GM19372 (cell line): ENCODE results near the gene PCDH8.
"Not testable (repeated sequence)": the region's sequence is repeated elsewhere in the genome, so short reads cannot be mapped to it uniquely, and the experiment has no call there.

Experiments
- ATAC-seq: cut with Tn5 transposase; IDR thresholded peaks from one replicate; pipeline ENCODE4 v1.9.1; 2021; ENCODE audit warnings: mild to moderate bottlenecking, low read depth, moderate library complexity; ENCODE audit not compliant: unreplicated experiment

The PCDH8 gene

DNA sequence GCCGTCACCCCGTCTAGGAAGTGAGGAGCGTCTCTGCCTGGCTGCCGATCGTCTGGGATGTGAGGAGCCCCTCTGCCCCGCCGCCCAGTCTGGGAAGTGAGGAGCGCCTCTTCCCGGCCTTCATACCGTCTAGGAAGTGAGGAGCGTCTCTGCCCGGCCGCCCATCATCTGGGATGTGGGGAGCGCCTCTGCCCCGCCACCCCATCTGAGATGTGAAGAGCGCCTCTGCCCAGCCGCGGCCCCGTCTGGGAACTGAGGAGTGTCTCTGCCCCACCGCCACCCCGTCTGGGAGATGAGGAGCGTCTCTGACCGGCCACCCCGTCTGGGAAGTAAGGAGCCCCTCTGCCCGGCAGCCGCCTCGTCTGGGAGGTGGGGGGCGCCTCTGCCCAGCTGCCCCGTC lies 30.6 kb downstream of the PCDH8 start:
- ATAC-seq, result not testable (repeated sequence)

DNA sequence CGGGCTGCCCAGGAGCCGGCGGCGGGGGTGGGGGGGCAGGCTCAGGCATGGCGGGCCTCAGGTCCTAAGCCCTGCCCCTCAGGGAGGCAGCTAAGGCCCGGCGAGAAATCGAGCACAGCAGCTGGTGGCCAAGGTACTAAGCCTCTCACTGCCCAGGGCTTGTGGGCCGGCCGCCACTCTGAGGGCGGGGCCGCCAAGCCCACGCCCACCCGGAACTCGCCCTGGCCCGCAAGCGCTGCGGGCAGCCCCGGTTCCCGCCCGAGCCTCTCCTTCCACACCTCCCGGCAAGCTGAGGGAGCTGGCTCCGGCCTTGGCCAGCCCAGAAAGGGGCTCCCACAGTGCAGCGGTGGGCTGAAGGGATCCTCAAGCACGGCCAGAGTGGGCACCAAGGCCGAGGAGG lies 33.1 kb downstream of the PCDH8 start:
- no peak for ATAC-seq

DNA sequence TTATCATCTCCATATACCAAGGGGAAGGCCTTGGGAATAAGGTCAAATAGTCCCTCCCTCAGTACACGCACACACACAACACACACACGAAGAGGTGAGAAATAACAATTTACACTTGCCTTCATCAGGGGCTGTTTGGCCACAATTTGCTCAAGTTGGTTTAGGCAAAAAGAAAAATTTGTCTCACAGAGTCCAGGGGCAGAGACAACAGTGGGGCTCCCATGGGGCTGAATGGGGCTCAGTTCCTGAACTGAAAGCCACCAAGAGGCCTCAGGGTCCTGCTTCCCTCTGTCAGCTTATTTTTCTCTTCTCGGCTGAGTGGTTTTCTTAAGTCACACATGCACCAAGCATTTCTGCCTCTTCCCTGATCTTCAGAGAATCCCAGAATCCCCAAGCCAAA lies 35.5 kb downstream of the PCDH8 start:
- ATAC-seq, result no peak

DNA sequence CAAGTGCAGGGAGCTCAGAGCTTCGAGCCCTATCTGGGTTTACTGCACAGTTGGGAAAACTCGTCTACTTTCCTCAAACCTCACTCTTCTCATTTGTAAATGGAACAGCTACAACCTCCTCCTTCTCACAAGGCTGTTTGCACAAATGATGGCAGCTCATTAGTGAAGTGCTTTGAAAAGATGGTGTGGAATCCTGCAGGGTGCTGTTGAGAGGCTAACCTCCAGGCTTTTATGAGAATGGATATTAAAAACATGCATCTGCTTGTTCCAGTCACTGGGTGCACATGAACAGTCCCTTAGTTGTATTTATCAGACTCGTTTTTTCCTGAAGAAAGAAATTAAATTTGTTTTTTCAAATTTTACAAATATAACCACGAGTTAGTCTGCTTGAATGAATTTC lies 36.6 kb downstream of the PCDH8 start:
- ATAC-seq, result no peak

DNA sequence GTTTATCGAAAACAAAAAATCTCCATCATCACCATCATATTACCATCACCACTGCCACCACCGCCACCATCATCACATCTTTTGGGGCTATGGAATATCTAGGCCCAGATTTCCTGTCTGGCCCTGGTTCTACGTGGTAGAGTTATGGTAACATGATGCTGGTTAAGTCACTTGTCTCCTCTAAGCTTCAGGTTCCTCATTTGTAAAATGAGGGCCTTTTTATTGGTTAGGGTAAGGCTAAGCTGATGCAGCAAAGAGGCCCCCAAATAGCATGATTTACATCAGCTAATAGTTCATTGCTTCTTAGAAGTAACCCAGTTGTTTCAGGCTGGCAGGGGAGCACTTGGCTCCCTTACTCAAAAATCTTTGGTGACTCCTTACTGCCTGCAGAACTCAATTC lies 37.9 kb downstream of the PCDH8 start:
- ATAC-seq, result no peak

DNA sequence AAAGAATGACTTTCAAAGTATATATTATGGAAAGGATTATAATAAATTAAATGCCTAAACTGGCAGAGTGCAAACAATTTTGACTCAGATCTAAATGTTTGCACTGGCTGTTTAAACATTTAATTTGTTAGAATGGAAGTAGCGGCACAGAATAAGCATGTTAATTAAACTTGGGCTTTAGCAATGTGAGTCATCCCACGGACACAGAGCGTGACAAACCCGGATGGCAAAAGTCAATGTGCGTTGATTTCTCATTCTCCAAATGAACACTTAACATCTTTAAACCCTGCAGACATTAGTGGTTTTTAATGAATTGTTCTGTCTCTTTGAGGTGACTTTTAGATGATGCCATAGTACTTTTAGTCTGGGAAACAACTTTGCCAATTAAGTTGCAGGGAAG lies 38.4 kb downstream of the PCDH8 start:
- ATAC-seq, result no peak

DNA sequence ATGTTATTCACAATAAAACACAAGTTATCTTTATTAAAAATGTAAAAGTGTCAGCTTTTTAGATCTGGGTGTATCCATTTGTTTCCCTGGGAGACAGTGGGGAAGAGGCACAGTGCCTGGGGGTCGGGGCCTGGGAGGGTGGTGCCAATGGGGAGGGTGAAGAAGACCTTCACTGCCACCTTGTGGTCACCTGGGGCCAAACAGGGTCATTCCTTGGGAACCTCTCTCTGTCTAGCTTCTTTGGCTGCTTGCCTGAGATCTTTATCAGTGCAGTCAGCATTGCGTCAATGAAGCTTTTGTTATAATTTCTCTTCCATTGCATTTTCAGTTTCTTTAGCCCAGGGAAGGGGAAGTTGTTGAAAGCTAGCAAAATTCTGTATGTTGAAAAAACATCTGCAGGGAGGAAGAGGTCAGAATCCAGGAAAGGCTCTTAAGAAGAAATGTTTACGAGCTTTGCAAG lies 39.1 kb downstream of the PCDH8 start:
- ATAC-seq, result peak; percentile 67

DNA sequence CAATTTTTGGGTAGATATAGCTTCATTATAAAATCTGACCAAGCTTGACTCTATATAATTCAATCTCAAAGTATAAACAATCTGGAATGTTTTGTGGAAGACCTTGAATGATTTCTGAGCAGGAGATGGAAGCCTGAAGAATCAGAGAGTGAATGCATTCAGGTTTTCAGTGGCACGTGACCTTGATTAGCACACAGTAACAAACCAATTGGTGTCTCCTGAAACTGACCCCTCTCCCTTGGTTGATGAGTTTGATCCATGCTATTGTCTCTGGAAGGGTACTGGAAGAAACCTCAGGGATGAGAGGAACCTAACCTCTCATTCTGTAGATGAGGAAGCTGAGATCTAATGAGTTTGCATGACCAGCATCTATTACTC lies 39.6 kb downstream of the PCDH8 start:
- no peak for ATAC-seq

DNA sequence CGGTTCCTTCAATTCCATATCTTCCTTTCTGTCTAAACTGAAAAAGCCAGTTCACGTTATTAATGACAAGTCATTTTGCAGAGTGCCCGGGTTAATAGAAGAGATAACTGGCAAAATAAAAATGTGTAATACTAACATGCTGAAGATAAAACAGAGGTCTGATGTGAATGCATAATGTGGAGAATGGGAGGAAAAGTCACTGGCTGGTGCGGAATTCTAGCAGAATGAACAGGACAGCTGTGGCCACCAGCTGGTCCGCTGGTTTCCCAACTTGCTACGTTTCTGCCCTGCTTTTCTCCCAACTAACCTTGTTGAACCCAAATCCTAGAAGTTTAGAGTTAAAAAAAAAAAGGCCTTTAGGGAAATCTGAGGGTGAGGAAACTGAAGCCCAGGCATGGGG lies 42.4 kb downstream of the PCDH8 start:
- no peak for ATAC-seq

DNA sequence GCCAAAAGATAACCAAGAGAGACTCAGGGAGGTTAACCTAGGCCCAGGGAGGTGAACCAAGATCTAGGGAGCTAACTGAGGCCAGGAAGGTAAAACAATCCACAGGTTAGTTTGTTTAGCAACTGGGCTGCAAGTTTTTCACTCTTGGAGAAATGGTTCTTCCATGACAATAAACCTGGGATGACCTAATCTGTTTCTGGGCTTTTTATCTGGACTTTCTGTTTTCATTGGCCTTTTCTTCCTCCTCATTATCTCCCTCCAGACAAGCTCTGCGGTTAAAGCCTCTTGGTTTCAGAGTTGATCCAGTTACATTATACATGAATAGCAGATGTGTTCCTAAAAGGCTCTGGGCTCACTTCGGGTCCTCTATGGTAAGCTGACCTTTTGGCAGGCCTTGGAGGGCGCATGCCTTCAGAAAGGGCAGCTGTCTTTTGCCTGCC lies 44.2 kb downstream of the PCDH8 start:
- no peak for ATAC-seq

DNA sequence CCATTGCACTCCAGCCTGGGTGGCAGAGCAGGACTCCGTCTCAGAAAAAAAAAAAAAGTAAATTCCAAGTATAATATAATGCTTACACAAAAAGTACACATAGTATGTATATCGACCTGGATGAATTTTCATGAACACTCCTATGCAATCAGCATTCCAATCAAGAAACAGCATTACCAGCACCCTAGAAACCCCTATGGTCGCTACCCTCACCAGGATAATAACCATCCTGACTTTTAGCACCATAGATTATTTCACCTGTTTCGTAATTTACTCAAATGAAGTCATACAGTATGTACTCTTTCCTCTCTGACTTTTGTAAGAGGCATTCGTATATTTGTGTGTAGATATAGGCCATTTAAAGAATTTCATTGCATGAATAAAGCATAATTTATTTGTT lies 47.6 kb downstream of the PCDH8 start:
- no peak for ATAC-seq

DNA sequence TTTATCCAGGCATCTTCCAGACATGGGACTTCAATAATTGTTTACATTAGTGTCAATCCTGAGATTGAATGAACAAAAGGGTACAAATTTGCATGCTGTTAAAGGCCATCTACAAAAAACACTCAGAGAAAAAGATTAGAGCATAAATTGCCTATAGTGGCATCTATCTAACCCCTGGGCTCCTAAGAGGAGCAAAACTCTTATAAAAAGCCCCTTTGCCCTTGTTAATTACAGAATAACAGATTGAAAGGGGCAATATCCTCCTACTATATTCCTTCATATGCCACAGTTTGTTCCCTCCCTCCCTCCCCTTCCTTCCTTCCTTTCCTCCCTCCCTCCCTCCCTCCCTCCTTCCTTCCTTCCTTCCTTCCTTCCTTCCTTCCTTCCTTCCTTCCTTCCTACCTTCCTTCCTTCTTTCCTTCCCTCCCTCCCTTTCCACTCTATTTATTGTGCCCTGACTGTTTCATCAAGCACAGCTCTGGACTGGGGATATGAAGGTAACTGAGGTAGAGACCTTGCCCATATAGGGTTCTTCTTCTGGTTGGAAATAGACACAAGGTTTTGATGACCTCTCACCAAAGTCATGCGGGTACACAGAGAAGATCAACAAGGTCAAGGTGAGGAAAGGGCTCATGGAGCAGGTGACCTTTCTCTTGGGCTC lies 49.5 kb downstream of the PCDH8 start:
- ATAC-seq, result no peak

DNA sequence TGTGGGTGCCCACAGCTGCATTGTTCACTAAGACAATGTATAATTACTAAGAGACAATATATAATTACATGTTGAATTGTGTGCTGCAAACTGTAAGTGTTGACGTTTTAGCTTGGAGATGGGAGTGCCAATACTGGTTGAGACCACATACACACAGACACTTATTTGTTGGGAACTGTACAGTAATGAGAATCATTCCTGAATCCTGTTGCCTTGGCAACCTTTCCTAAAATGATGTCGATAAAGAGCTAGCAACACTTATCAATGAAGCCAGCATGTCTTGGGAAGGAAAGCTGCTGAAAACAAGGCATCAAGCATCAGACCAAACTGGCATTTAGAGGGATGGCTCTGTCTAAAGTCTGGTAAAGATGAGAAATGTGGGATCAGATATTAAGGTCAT lies 51.3 kb downstream of the PCDH8 start:
- ATAC-seq, result no peak

DNA sequence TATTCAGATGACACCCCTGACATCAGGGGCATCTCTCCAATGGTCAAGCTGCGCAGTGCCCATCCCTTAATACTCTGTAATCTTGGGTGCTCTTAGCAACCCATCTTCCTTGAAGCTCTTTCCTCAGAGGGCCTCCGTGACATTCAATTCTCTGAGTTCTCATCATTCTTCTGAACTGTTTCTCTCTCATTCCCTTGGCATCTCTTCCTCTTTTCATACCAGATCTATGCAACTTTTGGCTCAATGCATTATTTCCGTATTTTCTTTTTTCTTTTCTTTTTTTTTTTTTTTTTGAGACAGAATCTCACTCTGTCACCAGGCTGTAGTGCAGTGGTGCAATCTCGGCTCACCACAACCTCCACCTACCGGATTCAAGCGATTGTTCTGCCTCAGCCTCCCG lies 53.9 kb downstream of the PCDH8 start:
- no peak for ATAC-seq

DNA sequence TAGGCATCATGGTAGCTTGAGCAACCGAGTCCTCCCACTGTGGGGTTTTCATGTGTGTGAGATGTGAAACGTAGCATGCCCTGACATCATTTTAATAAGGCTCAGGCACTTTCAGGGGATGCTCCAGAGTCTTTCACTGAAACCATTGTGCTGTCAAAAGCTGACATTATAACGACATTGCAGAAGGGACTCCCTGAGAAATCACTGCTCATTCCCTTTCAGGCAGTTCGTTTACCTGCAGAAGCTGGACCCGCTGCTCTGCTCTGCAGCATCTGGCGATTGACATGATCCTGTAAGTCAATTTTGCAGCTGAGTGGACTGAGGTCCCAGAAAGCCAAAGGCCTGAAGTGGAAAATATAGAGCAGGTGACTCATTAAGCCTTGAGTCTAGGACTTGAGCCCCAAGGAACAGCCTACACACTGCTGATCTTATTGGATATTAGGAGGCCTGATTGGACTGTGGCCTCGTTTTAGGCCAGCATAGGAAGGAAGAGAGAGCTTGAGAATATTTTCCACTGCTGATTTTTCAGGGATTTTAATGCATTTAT lies 54.9 kb downstream of the PCDH8 start:
- ATAC-seq, result no peak
